GM19239 (cell line): ENCODE results near the gene NFU1.
"Not testable (repeated sequence)": the region's sequence is repeated elsewhere in the genome, so short reads cannot be mapped to it uniquely, and the experiment has no call there.

ENCODE experiments used
- DNase-seq: peaks from one replicate; pipeline ENCODE4 v3.0.0; 2011; ENCODE audit warnings: low spot score; ENCODE audit not compliant: insufficient read length
- FAIRE-seq: peaks from 2 replicates; lab custom pipeline; 2011; peaks lifted over from hg19 to GRCh38; lab: Jason Lieb, UNC

Gene NFU1

DNA sequence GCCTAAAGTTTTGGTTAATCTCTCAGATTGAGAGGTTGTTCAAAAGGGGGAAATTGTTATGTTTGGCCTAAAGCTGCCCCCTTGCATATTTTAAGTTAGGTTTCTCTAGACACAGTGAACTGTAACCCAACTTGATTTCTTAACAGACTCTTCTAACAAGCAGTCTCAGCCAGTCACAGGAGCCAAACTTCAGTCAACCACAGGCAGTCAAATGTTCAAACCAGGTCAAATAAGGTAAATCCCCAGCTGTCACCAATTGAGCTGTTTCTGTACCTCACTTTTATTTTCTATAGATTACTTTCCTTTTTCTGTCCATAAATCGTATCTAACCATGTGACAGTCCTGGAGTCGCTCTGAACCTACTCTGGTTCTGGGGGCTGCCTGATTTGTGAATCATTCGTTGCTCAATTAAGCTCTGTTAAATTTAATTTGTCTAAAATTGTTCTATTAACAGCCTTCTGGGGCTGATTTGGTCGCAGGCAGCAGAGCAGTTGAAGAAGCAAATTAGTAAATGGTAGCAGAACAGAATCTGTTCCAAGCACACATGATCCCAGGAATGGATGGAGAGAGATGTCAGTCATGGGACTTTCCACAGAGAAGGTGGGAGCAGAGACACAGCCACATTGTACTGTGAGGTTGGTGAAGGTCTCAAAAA, 16.4 kb upstream of the NFU1 start:
- FAIRE-seq: peak; percentile 52

DNA sequence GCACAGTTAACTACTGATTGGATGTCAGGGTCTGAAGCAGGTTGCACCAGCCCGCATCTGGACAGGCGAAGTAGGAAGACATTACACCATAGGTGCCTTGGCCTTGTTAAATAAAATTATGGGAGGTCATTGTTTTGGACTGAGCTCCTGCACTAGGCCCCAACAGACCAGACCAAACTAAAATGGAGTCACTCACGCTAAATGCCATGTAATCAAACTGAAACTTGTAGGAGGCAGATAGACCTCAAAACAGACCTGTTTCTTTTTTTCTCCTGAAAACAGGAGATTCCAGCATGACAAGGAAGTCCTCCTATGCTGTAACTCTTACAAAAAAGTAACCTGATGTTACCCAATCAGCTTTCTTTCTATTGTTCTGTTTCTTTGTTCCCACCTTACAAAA, 15.5 kb upstream of the NFU1 start:
- no peak for FAIRE-seq
- DNase-seq: no peak

More for the DNA sequence above, 16.4 kb upstream of the NFU1 start:
- peak; percentile 14 for DNase-seq

GRCh38 chr2:69450735-69451416, 13.6 kb upstream of the NFU1 start:
- no peak for DNase-seq

DNA sequence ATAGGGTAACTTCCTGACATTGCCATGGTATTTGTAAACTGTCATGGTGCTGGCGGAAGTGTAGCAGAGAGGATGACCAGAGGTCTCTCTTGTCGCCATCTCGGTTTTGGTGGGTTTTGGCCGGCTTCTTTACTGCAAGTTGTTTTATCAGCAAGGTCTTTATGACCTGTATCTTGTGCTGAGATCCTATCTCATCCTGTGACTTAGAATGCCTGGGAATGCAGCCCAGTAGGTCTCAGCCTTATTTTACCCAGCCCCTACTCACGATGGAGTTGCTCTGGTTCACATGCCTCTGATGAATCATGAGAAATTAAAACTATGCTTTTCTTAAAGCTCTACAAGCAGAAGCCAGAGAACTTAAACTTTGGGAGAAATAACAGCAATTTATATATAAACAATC, 12.7 kb upstream of the NFU1 start:
- FAIRE-seq (no peak), DNase-seq (no peak)

More at GRCh38 chr2:69450735-69451416, 13.6 kb upstream of the NFU1 start:
- FAIRE-seq: no peak

DNA sequence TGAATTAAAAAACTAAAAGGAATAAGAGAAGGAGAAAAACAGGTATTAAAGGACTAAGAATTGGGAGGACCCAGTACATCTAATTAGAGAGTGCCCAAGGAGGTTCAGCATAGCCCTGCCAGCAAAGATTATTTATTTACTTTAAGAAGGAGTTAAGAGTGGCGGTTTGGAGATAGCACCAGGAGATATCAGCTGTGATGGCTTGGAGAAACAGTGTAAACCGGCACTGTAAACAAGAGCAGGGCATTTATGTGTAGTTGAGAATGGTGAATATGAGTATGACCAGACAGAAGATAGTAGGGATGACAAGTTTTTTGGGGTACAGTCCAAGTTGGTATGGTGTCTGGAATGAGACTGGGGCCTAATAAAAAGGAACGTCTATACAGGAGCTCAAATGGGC, 6.4 kb upstream of the NFU1 start:
- DNase-seq, FAIRE-seq: not testable (repeated sequence)

GRCh38 chr2:69439499-69439898, 2.3 kb upstream of the NFU1 start:
- not testable (repeated sequence) for DNase-seq, FAIRE-seq

DNA sequence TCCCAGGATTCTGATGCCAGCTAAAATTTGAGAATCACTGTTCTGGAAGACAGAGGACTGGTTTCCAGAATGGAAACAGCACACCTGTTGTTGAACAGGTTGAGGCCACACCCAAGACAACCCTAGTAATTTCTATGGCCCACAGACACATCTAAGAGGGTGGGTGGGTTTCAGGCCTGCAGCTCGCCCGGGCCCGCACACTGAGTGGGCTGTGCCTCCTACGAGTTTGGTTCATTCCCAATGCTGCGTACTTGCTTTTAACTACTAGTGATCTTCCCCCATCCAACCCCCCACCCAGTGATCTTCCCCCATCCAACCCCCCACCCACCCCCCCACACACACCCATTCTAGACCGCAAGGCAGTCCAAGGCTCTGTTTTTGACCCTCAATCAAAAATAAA, 1.3 kb upstream of the NFU1 start:
- FAIRE-seq: no peak
- DNase-seq: no peak

DNA sequence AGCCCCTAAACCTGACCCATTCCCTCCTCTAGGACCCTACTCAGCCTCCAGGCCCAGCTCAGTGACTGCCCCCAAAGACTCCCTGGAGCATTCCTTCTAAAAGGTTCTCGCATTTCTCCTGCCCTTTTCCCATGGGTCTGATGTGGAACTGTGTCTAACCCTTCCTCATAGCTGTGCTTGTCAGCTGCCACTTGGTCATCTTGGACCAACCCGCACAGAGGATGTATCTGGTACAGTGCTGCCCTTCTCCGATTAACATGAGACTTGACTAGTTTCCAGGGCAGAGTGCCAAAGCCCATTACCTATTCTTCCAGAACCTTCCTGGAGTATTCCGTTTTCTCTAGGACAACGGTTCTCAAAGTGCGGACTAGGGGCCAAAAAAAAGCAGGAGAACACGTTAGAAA, 518 bp upstream of the NFU1 start:
- FAIRE-seq (no peak), DNase-seq (no peak)

DNA sequence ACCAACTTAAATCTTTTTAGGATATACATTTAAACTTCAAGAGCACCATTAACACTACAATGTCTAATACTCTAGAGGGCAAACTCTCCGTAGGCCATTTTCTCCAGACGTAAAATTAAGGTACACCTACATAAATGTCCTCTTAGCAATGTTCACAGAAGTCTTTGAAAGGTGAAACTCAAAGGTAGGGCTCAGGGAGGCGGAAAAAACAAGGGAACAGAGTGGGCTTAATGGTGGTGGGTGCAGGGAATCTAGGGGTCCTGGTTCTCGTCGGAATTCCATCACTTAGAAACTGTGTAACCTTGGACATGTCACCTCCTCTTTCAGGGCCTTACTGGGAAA, 668 bp downstream of the NFU1 start:
- FAIRE-seq (no peak), DNase-seq (no peak)

DNA sequence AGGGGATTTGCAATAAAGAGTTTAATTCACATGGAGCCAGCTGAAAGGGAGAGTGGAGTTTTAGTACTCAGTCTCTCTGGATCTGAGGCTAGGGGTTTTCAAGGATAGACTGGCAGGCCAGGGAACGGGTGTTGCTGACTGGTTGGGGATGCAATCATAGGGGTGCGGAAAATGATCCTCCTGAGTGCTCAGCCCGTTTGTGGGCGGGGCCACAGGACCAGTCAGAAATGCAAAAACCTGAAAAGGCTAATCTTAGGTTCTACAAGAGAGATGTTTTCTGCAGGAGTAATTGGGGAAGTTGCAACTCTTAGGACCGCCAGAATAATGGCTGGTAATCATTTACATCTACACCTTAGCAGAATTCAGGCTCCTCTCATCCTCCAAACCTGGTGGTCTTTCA, 2.5 kb downstream of the NFU1 start:
- DNase-seq: no peak
- FAIRE-seq: no peak

DNA sequence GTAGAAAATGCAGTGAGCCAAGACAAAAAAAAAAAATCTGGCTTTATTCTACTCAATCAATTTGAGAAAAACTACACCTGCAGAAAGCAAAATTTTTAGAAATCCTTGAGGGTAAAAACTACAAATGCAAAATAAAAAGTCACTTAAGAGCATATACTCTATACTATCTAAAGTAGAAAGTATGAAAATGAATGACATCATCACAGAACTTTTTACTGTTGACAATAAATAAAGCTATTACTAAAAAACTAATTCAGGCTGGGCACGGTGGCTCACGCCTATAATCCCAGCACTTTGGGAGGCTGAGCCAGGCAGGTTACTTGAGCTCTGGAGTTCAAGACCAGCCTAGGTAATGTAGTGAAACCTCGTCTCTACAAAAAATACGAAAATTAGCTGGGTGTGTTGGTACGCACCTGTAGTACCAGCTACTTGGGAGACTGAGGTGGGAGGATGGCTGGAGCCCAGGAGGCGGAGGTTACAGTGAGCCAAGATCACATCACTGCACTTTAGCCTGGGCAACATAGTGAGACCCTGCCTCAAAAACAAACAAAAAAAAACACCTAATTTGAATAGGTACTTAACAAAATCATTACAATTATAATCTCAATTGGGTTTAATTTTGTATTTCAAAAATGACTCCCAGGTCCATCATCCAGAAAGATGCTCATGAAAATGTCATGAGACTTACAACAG, 7.6 kb downstream of the NFU1 start:
- FAIRE-seq: no peak
- DNase-seq: no peak

GRCh38 chr2:69428981-69429380, 8.3 kb downstream of the NFU1 start:
- FAIRE-seq (no peak), DNase-seq (no peak)

DNA sequence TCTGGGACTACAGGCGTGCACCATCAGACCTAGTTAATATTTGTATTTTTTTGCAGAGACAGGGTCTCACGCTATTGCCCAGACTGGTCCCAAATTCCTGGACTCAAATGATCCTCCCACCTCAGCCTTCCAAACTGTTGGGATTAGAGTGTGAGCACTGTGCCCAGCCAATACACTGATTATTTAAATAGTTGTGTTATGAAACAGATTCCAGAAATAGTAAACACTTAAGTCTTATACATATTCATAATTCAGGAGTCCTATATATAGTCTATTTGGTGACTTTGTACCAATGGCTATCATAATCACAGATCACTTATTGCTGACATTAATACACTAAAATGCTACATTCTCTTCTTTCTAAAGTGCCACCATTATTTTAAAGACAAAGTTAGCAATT, 12.8 kb downstream of the NFU1 start:
- DNase-seq: no peak
- no peak for FAIRE-seq

DNA sequence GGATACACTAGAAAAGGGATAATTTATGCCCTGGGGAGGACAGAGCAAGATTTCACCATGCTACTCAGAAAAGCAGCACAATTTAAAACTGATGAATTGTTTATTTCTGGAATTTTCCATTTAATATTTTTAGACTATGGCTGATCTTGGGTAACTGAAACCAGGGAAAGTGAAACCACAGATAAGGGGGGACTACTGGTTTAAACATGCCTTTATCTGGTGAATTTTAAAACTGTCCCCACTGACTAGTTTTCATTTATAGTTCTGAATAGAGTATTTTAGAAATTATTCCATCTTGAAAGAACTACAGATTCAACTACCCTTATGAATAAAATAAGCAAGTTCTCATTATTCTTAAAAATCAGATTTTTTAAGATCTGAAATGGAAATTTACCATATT, 15.0 kb downstream of the NFU1 start:
- no peak for FAIRE-seq
- no peak for DNase-seq

- not testable (repeated sequence) for FAIRE-seq, DNase-seq
These were observed 18.1 kb downstream of the NFU1 start for GRCh38 chr2:69419111-69419510.

GRCh38 chr2:69416147-69416546, 21.1 kb downstream of the NFU1 start:
- DNase-seq: no peak
- FAIRE-seq: no peak

DNA sequence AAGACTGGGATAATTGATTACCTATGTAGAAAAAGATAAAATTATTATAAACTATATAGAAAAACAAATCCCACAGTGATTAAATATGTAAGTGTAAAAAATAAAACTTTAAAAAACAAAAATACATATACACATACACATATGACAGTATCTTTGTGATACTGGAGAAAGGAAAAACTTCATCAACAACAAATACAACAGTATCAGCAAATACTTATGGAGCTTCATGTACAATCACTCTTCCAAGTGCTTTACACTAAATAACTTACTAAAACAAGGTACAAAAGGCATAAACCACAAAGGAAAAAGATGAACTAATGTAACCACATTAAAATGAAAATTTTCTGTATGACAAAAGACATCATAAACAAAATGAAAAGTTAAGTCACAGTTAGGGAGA, 26.1 kb downstream of the NFU1 start:
- FAIRE-seq (no peak), DNase-seq (no peak)

- FAIRE-seq: no peak
- no peak for DNase-seq
These were observed 31.9 kb downstream of the NFU1 start for GRCh38 chr2:69405306-69405705.

DNA sequence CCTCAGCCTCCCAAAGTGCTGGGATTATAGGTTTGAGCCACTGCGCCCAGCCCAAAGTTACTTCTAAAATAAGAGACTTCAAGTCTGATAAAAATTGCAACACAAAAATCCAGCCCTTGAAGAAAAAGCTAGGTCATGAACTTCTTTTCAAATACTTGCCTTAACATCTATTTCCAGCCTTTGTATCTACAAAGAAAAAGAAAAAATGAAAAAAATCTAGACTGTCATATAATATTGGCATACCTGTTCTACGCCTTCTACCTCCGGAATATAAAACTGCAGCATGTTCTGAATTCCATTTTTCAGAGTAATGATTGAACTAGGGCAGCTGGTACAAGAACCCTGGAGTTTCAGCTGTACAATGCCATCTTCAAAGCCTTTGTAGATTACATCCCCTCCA, 37.1 kb downstream of the NFU1 start:
- no peak for DNase-seq
- FAIRE-seq: no peak

DNA sequence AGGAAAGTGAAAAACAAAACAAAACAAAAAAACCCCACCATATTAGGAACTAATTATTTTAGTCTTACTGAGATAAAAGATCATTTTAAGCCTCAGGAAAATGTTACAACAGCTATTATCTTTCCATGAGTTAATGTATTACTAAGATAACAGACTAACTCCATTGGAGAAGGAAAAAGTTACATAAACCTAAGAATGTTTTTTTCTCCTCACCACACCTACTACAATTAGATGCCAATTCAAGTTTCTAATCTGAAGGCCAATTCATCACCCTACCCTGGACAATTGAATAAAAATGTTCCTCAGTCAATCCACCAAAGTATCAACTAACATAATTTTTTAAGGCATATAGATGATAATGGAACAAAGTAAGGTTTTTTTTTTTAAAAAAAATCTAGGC, 40.0 kb downstream of the NFU1 start:
- DNase-seq (no peak), FAIRE-seq (no peak)

DNA sequence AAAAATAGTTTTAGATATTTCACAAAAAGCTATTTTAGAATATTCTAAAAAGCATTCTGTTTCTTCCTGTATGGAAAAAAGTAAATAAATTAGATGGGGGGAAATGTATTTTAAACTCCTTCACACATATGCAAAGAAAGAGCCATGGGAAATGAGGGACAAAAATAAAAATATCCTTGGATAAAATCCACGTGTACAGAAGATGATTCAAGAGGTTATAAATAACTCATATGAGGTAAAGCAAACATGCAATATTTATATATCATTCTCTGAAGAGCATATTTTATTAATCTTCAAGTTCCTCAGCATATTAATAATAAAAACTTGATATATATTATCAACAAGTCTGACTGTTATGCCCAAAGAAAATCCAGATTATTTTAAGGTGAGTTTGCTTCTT, 41.4 kb downstream of the NFU1 start:
- FAIRE-seq: no peak

GRCh38 chr2:69393963-69394362, 43.3 kb downstream of the NFU1 start:
- no peak for FAIRE-seq

More for the DNA sequence above, 41.4 kb downstream of the NFU1 start:
- no peak for DNase-seq

More at GRCh38 chr2:69393963-69394362, 43.3 kb downstream of the NFU1 start:
- DNase-seq: no peak
